Liver (tissue), 9 donors: ENCODE results near the gene CABLES1. TPM values are rescaled to one million over a fixed set of nuclear protein-coding genes. Genes with fewer than 3 reads are reported as not detected.
A peak's percentile ranks its signal among the peaks of the same experiment; 100 is the strongest.

Experiments
- DNase-seq: peaks from one replicate; pipeline ENCODE4 v3.0.0-alpha.2; 2017; ENCODE audit warnings: low spot score
- H3K27ac ChIP-seq, 2 donors: one replicate each; pipeline ENCODE4 v1.7.0; 2013; ENCODE audit warnings: inconsistent platforms in 2 of 2, low read length in 2 of 2, control low read depth in 1 of 2, low read depth in 1 of 2, mild to moderate bottlenecking in 1 of 2
- H3K27me3 ChIP-seq, 4 donors: one replicate each; pipeline versions ENCODE4 v1.6.1 to v1.7.0; 2013; ENCODE audit warnings: low read length in 3 of 4, inconsistent platforms in 1 of 4, mild to moderate bottlenecking in 1 of 4, moderate library complexity in 1 of 4; ENCODE audit not compliant: control insufficient read depth in 4 of 4, insufficient read depth in 4 of 4
- H3K36me3 ChIP-seq, 4 donors: one replicate each; pipeline versions ENCODE4 v1.6.1 to v1.7.0; 2013; ENCODE audit warnings: low read length in 3 of 4, mild to moderate bottlenecking in 3 of 4, low read depth in 1 of 4, moderate library complexity in 1 of 4; ENCODE audit not compliant: control insufficient read depth in 4 of 4, insufficient read depth in 3 of 4
- H3K4me1 ChIP-seq, 4 donors: one replicate each; pipeline versions ENCODE4 v1.6.1 to v1.7.0; 2013; ENCODE audit warnings: low read length in 3 of 4, mild to moderate bottlenecking in 3 of 4, moderate library complexity in 1 of 4; ENCODE audit not compliant: control insufficient read depth in 4 of 4, insufficient read depth in 4 of 4
- H3K4me3 ChIP-seq, 3 donors: one replicate each; pipeline versions ENCODE4 v1.6.1 to v1.7.0; 2013; ENCODE audit warnings: low read length in 3 of 3, control low read depth in 1 of 3, low read depth in 1 of 3, mild to moderate bottlenecking in 1 of 3
- H3K9ac ChIP-seq, 2 donors: one replicate each; pipeline ENCODE4 v1.7.0; 2013; ENCODE audit warnings: low read length in 2 of 2, mild to moderate bottlenecking in 2 of 2, moderate library complexity in 2 of 2, control low read depth in 1 of 2, low read depth in 1 of 2
- H3K9me3 ChIP-seq, 4 donors: one replicate each; pipeline versions ENCODE4 v1.6.1 to v1.7.0; 2013; ENCODE audit warnings: low read length in 3 of 4; ENCODE audit not compliant: control insufficient read depth in 4 of 4
- FOXA2 ChIP-seq: IDR thresholded peaks from 2 replicates; pipeline ENCODE4 v1.6.1; 2016; ENCODE audit warnings: antibody characterized with exemption
- HNF4G ChIP-seq: IDR thresholded peaks from 2 replicates; pipeline ENCODE4 v1.6.1; 2016; ENCODE audit warnings: antibody characterized with exemption
- NR2F2 ChIP-seq: IDR thresholded peaks from 2 replicates; pipeline ENCODE4 v1.6.1; 2016; ENCODE audit warnings: antibody characterized with exemption
- RXRA ChIP-seq, 2 donors: IDR thresholded peaks; 2 replicates each; pipeline ENCODE4 v1.6.1; 2017 to 2018; ENCODE audit warnings: antibody characterized with exemption in 2 of 2, mild to moderate bottlenecking in 1 of 2
- SP1 ChIP-seq: IDR thresholded peaks from 2 replicates; pipeline ENCODE4 v1.6.1; 2018; ENCODE audit warnings: antibody characterized with exemption, mild to moderate bottlenecking
- TAF1 ChIP-seq: conservative IDR thresholded peaks from 2 replicates; pipeline ENCODE4 v1.6.1; 2016; ENCODE audit warnings: antibody characterized with exemption, mild to moderate bottlenecking
- YY1 ChIP-seq: IDR thresholded peaks from 2 replicates; pipeline ENCODE4 v1.6.1; 2016; ENCODE audit warnings: antibody characterized with exemption, mild to moderate bottlenecking
- WGBS: extraction: QIAGEN DNeasy Blood & Tissue Kit; methylation state at CpG from one replicate; pipeline ENCODE4 v1.1.7; 2013; 5-methylcytosine and 5-hydroxymethylcytosine counted together
- polyA plus RNA-seq, 2 donors: library from polyadenylated mRNA; stranded (reverse) in 1 of 2; unstranded in 1 of 2; fragments of 200-250 nt in 1 of 2; fragments of >200 nt in 1 of 2; fragmentation: Nextera tagmentation in 1 of 2; extraction: Ambion mirVana in 1 of 2; gene quantifications; one replicate each; pipeline versions ENCODE4 v1.2.1 to v1.2.3, GENCODE V29; 2013 to 2015
- total RNA-seq, 2 donors: library from RNA; depleted of rRNA; stranded (reverse); fragments of >200 nt; gene quantifications; one replicate each; pipeline ENCODE4 v1.2.3, GENCODE V29; 2014
- TF ChIP-seq, protein P1 (sequence below): IDR thresholded peaks from 2 replicates; pipeline ENCODE4 v1.6.1; 2016; ENCODE audit warnings: antibody characterized with exemption
- TF ChIP-seq, protein P2 (sequence below): IDR thresholded peaks from 2 replicates; pipeline ENCODE4 v1.6.1; 2016; ENCODE audit warnings: antibody characterized with exemption, mild to moderate bottlenecking
- TF ChIP-seq, protein P3 (sequence below): IDR thresholded peaks from 2 replicates; pipeline ENCODE4 v1.6.1; 2016; ENCODE audit warnings: antibody characterized with exemption
- donor health status: healthy.
- donor health status: healthy.
- donor health status: healthy.
- donor health status: healthy.
- donor health status: healthy.

The CABLES1 gene
- total and polyA plus RNA-seq, 4 donors = 3.3 to 8.9 (median 4.5) TPM

DNA sequence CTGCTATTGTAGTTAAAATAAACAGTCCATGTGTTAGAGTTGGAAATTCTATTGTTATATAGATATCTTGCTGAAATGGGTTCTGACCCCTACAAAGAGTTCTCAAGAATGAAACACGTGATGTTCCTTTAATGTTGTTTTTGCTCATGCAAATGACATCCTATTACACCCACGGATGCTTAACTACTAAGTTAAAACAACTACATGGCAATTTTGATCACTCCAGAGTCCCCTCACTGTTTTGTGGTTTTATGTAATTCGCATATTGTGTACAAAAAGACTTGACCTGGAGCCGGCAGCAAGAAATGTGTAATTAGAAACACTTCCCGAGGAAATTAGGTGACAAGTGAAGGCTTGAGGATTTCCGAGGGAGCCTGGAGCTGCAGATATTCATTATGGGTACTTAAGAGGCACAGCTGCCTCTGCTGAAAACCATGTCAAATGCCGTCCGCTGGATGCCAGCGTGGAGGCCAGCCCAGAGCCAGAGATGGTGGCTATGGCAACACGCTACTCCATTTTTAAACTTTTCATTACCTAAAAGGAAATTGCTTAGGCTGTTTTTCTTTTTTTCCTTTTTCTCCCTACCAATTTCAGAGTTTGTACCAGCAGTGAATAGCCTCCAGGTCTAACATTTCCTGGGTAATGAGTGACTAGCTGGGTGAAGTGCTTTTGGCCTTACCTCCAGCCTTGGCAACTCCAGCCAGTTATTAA lies 21.0 kb upstream of the CABLES1 start:
- TF ChIP-seq, protein P1, sequence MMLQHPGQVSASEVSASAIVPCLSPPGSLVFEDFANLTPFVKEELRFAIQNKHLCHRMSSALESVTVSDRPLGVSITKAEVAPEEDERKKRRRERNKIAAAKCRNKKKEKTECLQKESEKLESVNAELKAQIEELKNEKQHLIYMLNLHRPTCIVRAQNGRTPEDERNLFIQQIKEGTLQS = no peak
- TF ChIP-seq RXRA (IDR thresholded peaks at IDR 0.05) = no peak
- TF ChIP-seq HNF4G = no peak
- TF ChIP-seq, protein P2, sequence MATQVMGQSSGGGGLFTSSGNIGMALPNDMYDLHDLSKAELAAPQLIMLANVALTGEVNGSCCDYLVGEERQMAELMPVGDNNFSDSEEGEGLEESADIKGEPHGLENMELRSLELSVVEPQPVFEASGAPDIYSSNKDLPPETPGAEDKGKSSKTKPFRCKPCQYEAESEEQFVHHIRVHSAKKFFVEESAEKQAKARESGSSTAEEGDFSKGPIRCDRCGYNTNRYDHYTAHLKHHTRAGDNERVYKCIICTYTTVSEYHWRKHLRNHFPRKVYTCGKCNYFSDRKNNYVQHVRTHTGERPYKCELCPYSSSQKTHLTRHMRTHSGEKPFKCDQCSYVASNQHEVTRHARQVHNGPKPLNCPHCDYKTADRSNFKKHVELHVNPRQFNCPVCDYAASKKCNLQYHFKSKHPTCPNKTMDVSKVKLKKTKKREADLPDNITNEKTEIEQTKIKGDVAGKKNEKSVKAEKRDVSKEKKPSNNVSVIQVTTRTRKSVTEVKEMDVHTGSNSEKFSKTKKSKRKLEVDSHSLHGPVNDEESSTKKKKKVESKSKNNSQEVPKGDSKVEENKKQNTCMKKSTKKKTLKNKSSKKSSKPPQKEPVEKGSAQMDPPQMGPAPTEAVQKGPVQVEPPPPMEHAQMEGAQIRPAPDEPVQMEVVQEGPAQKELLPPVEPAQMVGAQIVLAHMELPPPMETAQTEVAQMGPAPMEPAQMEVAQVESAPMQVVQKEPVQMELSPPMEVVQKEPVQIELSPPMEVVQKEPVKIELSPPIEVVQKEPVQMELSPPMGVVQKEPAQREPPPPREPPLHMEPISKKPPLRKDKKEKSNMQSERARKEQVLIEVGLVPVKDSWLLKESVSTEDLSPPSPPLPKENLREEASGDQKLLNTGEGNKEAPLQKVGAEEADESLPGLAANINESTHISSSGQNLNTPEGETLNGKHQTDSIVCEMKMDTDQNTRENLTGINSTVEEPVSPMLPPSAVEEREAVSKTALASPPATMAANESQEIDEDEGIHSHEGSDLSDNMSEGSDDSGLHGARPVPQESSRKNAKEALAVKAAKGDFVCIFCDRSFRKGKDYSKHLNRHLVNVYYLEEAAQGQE = no peak
- TF ChIP-seq NR2F2 = no peak
- no peak for TF ChIP-seq YY1
- TF ChIP-seq, protein P3, sequence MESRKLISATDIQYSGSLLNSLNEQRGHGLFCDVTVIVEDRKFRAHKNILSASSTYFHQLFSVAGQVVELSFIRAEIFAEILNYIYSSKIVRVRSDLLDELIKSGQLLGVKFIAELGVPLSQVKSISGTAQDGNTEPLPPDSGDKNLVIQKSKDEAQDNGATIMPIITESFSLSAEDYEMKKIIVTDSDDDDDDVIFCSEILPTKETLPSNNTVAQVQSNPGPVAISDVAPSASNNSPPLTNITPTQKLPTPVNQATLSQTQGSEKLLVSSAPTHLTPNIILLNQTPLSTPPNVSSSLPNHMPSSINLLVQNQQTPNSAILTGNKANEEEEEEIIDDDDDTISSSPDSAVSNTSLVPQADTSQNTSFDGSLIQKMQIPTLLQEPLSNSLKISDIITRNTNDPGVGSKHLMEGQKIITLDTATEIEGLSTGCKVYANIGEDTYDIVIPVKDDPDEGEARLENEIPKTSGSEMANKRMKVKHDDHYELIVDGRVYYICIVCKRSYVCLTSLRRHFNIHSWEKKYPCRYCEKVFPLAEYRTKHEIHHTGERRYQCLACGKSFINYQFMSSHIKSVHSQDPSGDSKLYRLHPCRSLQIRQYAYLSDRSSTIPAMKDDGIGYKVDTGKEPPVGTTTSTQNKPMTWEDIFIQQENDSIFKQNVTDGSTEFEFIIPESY = no peak
- peak; percentile 4 for TF ChIP-seq SP1
- H3K4me1 ChIP-seq = peaks cover 0 to 16% (median 9%) of the 10 kb centered on the region in 4 donors
- 34% methylated on average over 10 of the region's 10 CpGs for WGBS

DNA sequence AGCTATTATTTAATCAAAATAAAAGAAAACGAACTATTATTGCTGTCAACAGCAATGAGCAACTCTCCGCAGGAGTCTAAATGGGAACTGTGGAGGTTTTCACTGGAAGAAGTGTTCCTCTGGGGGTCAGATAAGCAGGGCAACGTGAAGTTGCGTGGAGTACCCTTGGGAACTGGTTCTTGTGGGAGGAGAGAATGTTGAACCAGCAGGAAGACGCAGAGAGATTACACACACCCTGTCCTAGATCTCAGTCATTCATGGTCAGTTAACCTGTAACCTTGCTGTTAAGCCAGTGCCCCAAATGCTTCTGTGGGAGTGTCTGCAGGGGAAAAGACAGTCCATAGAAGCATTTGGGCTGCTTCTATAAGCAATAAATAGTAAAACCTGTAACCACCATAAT lies 20.4 kb upstream of the CABLES1 start:
- no peak for DNase-seq
- TF ChIP-seq FOXA2 (no peak), TAF1 (no peak)
- TF ChIP-seq, protein P3 = no peak
- Histone ChIP-seq H3K9me3 (no peaks in the 10 kb centered on the region), H3K4me1 (peaks cover 0 to 16% (median 9%) of the 10 kb centered on the region in 4 donors), H3K27ac (peak overlapping the region in 1 of 2 donors; percentile 53), H3K9ac (no peak overlapping the region), H3K36me3 (no peaks in the 10 kb centered on the region), H3K4me3 (no peak overlapping the region), H3K27me3 (no peaks in the 10 kb centered on the region)
- WGBS = 34% methylated on average over 5 of the region's 5 CpGs

More for the DNA sequence above, 21.0 kb upstream of the CABLES1 start:
- H3K9ac ChIP-seq = no peak overlapping the region
- peak overlapping the region; percentile 3 to 53 for H3K27ac ChIP-seq
- no peaks in the 10 kb centered on the region for H3K9me3 ChIP-seq
- no peaks in the 10 kb centered on the region for H3K36me3 ChIP-seq
- DNase-seq = no peak
- no peak overlapping the region for H3K4me3 ChIP-seq
- H3K27me3 ChIP-seq = no peaks in the 10 kb centered on the region
